Measurements from ENCODE around the gene SYNPO.

DNA sequence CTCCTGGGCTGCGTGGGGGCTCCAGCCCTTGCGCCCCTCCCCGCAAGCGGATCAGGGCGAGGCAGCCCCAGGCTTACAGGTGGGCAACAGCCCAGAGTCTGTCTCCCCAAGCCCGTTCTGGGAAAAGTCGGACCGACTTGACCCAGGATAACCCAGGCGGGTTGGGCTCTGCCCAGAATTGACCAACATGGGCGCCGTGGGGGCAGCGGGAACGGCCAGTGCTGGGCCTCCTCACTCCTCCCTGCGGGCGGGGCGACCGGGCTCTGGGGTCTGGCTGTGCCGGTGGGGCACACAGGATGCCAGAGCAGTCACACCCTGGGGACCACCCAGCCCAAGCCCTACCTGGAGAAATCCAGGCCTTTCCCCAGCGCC, 15.3 kb upstream of the SYNPO start:
- TF ChIP-seq EZH2 (IDR thresholded peaks at IDR 0.05; ENCODE audit: borderline replicate concordance, insufficient read depth, low read length, poor library complexity, severe bottlenecking) (no peak), POLR2AphosphoS5 (IDR thresholded peaks at IDR 0.05) (no peak), SMC3 (conservative IDR thresholded peaks at IDR 0.05; ENCODE audit: poor library complexity) (no peak), RAD21 (conservative IDR thresholded peaks at IDR 0.05) (no peak), TAF1 (IDR thresholded peaks at IDR 0.05; ENCODE audit: low read depth) (peak; percentile 9), EP300 (conservative IDR thresholded peaks at IDR 0.05; ENCODE audit: poor library complexity, severe bottlenecking) (no peak)
- TF ChIP-seq, protein P1, sequence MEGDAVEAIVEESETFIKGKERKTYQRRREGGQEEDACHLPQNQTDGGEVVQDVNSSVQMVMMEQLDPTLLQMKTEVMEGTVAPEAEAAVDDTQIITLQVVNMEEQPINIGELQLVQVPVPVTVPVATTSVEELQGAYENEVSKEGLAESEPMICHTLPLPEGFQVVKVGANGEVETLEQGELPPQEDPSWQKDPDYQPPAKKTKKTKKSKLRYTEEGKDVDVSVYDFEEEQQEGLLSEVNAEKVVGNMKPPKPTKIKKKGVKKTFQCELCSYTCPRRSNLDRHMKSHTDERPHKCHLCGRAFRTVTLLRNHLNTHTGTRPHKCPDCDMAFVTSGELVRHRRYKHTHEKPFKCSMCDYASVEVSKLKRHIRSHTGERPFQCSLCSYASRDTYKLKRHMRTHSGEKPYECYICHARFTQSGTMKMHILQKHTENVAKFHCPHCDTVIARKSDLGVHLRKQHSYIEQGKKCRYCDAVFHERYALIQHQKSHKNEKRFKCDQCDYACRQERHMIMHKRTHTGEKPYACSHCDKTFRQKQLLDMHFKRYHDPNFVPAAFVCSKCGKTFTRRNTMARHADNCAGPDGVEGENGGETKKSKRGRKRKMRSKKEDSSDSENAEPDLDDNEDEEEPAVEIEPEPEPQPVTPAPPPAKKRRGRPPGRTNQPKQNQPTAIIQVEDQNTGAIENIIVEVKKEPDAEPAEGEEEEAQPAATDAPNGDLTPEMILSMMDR (IDR thresholded peaks at IDR 0.05; ENCODE audit: poor library complexity, severe bottlenecking): no peak

Data from neural cell (in vitro differentiated cells).